Uterus (tissue), 2 donors: ENCODE data around the gene EXOC2.

Source experiments
- CTCF ChIP-seq, 4 experiments: fragments of 200-600 bp in 2 of 4; fragments of 450-650 bp in 2 of 4; sonication (generic) in 2 of 4; IDR thresholded peaks; one replicate each; pipeline ENCODE4 v1.5.1; 2016 to 2019; ENCODE audit warnings: antibody characterized with exemption in 4 of 4, mild to moderate bottlenecking in 2 of 4, moderate library complexity in 1 of 4
- POLR2A ChIP-seq, 2 donors: fragments of 450-650 bp; IDR thresholded peaks; one replicate each; pipeline ENCODE4 v1.6.1; 2016; ENCODE audit warnings: antibody characterized with exemption in 2 of 2, mild to moderate bottlenecking in 1 of 2, moderate library complexity in 1 of 2

GRCh38 chr6:509676-510075, 183.3 kb downstream of the EXOC2 start:
- TF ChIP-seq POLR2A (IDR thresholded peaks at IDR 0.05) (no peak), CTCF (IDR thresholded peaks at IDR 0.05) (no peak)
